ENCODE results near the gene GTF3C5.

GTF3C5 gene

DNA sequence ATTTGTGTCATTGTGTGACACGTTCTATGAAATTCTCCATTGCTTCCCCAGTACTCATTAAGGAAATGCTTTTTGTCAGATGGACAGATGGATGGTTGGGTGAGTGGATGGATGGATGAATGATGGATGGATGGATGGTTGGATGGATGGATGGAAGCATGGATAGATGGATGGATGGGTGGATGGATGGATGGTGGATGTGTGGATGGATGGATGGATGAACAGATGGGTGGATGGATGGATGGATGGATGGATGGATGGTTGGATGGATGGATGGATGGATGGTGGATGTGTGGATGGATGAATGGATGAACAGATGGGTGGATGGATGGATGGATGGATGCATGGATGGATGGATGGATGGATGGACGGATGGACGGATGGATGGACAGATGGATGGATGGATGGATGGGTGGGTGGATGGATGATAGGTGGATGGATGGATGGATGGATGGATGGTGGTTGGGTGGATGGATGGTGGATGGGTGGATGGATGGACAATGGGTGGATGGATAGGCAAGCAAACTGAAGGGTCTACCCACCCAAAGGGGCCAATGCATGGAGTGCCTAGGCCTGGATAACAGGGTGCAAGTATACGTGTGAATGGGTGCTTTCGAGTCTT is 24.0 kb upstream of the GTF3C5 start:
- H3K4me3 ChIP-seq (ENCODE audit: low read length in 2 of 2) = no peak overlapping the region
- H3K9ac ChIP-seq (ENCODE audit: low read length in 2 of 2) = no peak overlapping the region
- peaks cover 9 to 35% of the 10 kb centered on the region in 2 donors for H3K27me3 ChIP-seq (ENCODE audit: control insufficient read depth in 1 of 2, insufficient read depth in 2 of 2, low read length in 2 of 2)
- no peaks in the 10 kb centered on the region for H3K36me3 ChIP-seq (ENCODE audit: control insufficient read depth in 2 of 2, insufficient read depth in 2 of 2, low read length in 2 of 2)
- H3K9me3 ChIP-seq (ENCODE audit: control insufficient read depth in 2 of 2, low read length in 2 of 2) = peaks cover 0 to 3% of the 10 kb centered on the region in 2 donors
- H3K4me1 ChIP-seq (ENCODE audit: control insufficient read depth, insufficient read depth, low read length) = no peaks in the 10 kb centered on the region
- H3K27ac ChIP-seq (ENCODE audit: low read length) = no peak overlapping the region

DNA sequence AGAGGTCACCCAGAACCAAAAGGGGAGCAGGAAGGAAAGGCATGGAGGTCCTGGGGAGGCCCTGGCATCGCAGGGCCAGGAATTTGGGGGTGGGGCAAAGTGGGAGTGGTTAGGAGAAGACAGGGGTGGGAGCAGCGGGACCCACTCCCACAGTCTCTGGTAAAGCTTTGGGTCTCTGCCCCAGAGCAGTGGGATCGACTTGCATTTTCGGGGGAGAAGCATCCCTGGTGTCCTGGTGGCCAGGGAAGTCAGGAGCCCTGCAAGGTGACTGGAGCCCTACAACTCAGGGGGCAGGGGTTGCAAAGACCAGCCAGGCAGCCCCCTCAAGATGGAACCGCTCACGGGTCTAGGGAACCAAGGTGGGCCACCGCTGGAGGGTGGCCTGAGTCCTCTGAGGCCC is 22.4 kb upstream of the GTF3C5 start:
- Histone ChIP-seq H3K4me3 (ENCODE audit: low read length in 2 of 2) (no peak overlapping the region), H3K36me3 (ENCODE audit: control insufficient read depth in 2 of 2, insufficient read depth in 2 of 2, low read length in 2 of 2) (no peaks in the 10 kb centered on the region), H3K27me3 (ENCODE audit: control insufficient read depth in 1 of 2, insufficient read depth in 2 of 2, low read length in 2 of 2) (peaks cover 5 to 26% of the 10 kb centered on the region in 2 donors), H3K9me3 (ENCODE audit: control insufficient read depth in 2 of 2, low read length in 2 of 2) (peaks cover 0 to 3% of the 10 kb centered on the region in 2 donors), H3K27ac (ENCODE audit: low read length) (no peak overlapping the region), H3K9ac (ENCODE audit: low read length in 2 of 2) (no peak overlapping the region), H3K4me1 (ENCODE audit: control insufficient read depth, insufficient read depth, low read length) (no peaks in the 10 kb centered on the region)

DNA sequence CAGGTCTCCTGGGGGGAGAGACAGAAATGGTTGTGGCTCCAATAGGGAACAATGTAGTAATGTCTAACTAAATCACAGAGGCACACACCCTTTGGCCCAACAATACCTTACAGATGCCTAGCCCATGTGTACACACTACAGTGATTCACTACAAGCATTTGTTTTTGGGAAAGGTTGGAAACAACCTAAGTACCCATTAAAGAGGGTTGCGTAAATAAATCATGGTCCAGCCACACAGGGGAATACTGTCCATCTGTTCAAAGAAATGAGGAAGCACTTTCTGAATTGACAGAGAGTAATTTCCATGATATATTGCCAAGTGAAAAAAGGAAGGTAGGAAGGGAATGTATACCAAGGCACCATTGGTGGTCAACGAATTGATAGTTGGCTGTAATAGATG is 22.0 kb upstream of the GTF3C5 start:
- H3K9me3 ChIP-seq (ENCODE audit: control insufficient read depth in 2 of 2, low read length in 2 of 2) = peaks cover 0 to 3% of the 10 kb centered on the region in 2 donors
- H3K9ac ChIP-seq (ENCODE audit: low read length in 2 of 2) = no peak overlapping the region
- H3K4me1 ChIP-seq (ENCODE audit: control insufficient read depth, insufficient read depth, low read length) = no peaks in the 10 kb centered on the region
- H3K4me3 ChIP-seq (ENCODE audit: low read length in 2 of 2) = no peak overlapping the region
- H3K27ac ChIP-seq (ENCODE audit: low read length) = no peak overlapping the region
- H3K27me3 ChIP-seq (ENCODE audit: control insufficient read depth in 1 of 2, insufficient read depth in 2 of 2, low read length in 2 of 2) = peaks cover 5 to 23% of the 10 kb centered on the region in 2 donors
- no peaks in the 10 kb centered on the region for H3K36me3 ChIP-seq (ENCODE audit: control insufficient read depth in 2 of 2, insufficient read depth in 2 of 2, low read length in 2 of 2)

DNA sequence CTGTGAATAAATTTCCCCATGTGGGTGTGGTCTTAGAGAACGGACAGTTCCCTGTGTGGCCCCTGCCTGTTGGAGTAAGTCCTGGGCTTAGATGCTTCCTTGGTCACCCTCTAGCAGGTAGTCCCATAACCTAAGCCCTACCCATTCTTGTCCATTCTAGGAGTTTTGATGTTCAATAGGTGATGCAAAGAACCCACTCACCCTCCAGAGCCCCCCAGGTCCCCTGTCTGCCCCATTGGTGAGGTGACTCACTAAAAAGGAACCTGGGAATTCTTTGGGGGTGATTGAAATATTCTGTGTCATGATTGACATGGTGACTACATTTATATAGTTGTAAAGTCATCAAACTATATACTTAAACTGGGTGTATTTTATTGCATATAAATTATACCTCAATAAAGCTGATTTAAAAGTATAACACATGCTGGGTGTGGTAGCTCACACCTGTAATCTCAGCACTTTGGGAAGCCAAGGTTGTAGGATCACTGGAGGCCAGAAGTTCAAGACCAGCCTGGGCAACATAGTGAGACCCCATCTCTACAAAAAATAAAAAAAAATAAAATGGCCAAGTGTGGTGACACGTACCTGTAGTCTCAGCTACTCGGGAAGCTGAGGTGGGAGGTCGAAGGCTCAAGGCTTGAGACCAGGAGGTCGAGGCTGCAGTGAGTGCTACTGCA is 20.8 kb upstream of the GTF3C5 start:
- no peaks in the 10 kb centered on the region for H3K36me3 ChIP-seq (ENCODE audit: control insufficient read depth in 2 of 2, insufficient read depth in 2 of 2, low read length in 2 of 2)
- no peak overlapping the region for H3K4me3 ChIP-seq (ENCODE audit: low read length in 2 of 2)
- no peak overlapping the region for H3K27ac ChIP-seq (ENCODE audit: low read length)
- H3K9me3 ChIP-seq (ENCODE audit: control insufficient read depth in 2 of 2, low read length in 2 of 2) = peaks cover 0 to 10% of the 10 kb centered on the region in 2 donors
- no peaks in the 10 kb centered on the region for H3K4me1 ChIP-seq (ENCODE audit: control insufficient read depth, insufficient read depth, low read length)
- H3K9ac ChIP-seq (ENCODE audit: low read length in 2 of 2) = no peak overlapping the region
- peaks cover 5 to 19% of the 10 kb centered on the region in 2 donors for H3K27me3 ChIP-seq (ENCODE audit: control insufficient read depth in 1 of 2, insufficient read depth in 2 of 2, low read length in 2 of 2)

DNA sequence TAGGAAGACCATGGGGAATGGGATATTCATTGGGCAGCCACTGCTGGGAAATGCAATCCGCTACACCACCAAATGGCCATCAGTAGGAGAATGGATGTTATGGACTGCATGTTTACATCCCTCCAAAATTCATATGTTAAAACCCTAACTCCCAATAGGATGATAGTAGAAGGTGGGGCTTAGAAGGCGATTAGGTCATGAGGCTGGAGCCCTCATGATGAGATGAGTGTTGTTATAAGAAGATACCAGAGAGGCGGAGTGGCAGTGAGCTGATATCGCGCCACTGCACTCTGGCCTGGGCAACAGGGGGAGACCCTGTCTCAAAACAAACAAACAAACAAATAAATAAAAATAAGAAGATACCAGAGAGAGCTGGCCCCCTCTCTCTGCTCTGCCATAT is 16.1 kb upstream of the GTF3C5 start:
- no peaks in the 10 kb centered on the region for H3K36me3 ChIP-seq (ENCODE audit: control insufficient read depth in 2 of 2, insufficient read depth in 2 of 2, low read length in 2 of 2)
- H3K27me3 ChIP-seq (ENCODE audit: control insufficient read depth in 1 of 2, insufficient read depth in 2 of 2, low read length in 2 of 2) = peaks cover 0 to 3% of the 10 kb centered on the region in 2 donors
- peaks cover 4 to 10% of the 10 kb centered on the region in 2 donors for H3K9me3 ChIP-seq (ENCODE audit: control insufficient read depth in 2 of 2, low read length in 2 of 2)
- no peak overlapping the region for H3K4me3 ChIP-seq (ENCODE audit: low read length in 2 of 2)
- no peaks in the 10 kb centered on the region for H3K4me1 ChIP-seq (ENCODE audit: control insufficient read depth, insufficient read depth, low read length)
- H3K27ac ChIP-seq (ENCODE audit: low read length) = no peak overlapping the region
- H3K9ac ChIP-seq (ENCODE audit: low read length in 2 of 2) = no peak overlapping the region

DNA sequence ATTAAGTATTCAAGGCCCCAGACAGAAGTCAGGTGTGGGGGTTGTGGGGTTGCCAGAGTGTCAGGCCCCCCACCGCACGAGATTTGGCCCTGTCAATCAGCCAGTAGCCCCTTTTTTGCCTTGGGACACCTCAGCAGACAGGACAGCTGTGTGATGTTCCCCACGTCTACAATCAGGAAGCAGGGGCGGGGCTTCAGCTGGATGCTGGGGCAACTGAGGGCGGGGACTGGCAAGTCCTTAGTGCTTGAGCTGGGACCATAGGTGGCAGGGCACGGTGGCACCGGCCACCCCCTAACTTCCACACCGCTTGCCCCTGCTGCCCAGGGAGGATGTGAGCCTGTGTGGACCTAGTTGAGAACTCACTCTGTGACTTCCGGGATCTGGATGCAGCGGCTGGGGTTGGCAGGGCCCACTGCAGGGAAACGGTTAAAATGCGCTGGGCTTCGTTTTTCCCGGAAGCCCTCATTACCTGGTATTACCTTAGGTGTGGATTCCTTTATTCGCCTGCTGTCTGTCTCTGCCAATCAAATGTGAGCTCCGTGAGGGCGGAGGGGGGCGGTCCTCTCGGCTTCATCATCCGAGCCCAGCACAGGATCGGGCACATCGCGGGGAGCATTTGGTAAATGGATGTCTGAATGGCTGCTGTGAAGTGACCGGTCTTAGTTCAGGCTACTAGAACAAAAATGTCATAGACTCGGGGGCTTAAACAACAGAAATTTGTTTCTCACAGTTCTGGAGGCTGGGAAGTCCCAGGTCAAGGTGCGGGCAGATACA is 7.5 kb upstream of the GTF3C5 start:
- Histone ChIP-seq H3K4me3 (ENCODE audit: low read length in 2 of 2) (no peak overlapping the region), H3K9ac (ENCODE audit: low read length in 2 of 2) (no peak overlapping the region), H3K4me1 (ENCODE audit: control insufficient read depth, insufficient read depth, low read length) (no peaks in the 10 kb centered on the region), H3K9me3 (ENCODE audit: control insufficient read depth in 2 of 2, low read length in 2 of 2) (no peaks in the 10 kb centered on the region), H3K27ac (ENCODE audit: low read length) (no peak overlapping the region), H3K36me3 (ENCODE audit: control insufficient read depth in 2 of 2, insufficient read depth in 2 of 2, low read length in 2 of 2) (no peaks in the 10 kb centered on the region), H3K27me3 (ENCODE audit: control insufficient read depth in 1 of 2, insufficient read depth in 2 of 2, low read length in 2 of 2) (no peaks in the 10 kb centered on the region)

DNA sequence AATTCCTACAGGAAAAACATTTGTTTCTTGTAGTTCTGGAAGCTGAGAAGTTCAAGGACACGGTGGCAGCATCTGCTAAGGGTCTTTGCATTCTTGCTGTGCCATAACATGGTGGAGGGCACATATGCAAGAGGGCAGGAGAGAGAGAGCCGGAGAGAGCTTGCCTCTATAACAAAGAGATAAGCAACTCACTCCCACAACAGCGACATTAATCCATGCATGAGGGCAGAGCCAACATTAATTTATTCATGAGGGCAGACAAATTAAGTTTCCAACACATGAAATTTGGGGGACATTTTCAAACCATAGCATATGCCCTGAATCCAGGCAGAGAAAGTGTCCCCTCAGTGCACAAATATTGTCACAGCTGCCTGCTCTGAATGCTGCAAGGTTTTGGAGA is 4.4 kb upstream of the GTF3C5 start:
- H3K4me1 ChIP-seq (ENCODE audit: control insufficient read depth, insufficient read depth, low read length) = peaks cover 17% of the 10 kb centered on the region
- H3K9ac ChIP-seq (ENCODE audit: low read length in 2 of 2) = no peak overlapping the region
- no peaks in the 10 kb centered on the region for H3K27me3 ChIP-seq (ENCODE audit: control insufficient read depth in 1 of 2, insufficient read depth in 2 of 2, low read length in 2 of 2)
- no peak overlapping the region for H3K27ac ChIP-seq (ENCODE audit: low read length)
- no peak overlapping the region for H3K4me3 ChIP-seq (ENCODE audit: low read length in 2 of 2)
- no peaks in the 10 kb centered on the region for H3K36me3 ChIP-seq (ENCODE audit: control insufficient read depth in 2 of 2, insufficient read depth in 2 of 2, low read length in 2 of 2)
- no peaks in the 10 kb centered on the region for H3K9me3 ChIP-seq (ENCODE audit: control insufficient read depth in 2 of 2, low read length in 2 of 2)

DNA sequence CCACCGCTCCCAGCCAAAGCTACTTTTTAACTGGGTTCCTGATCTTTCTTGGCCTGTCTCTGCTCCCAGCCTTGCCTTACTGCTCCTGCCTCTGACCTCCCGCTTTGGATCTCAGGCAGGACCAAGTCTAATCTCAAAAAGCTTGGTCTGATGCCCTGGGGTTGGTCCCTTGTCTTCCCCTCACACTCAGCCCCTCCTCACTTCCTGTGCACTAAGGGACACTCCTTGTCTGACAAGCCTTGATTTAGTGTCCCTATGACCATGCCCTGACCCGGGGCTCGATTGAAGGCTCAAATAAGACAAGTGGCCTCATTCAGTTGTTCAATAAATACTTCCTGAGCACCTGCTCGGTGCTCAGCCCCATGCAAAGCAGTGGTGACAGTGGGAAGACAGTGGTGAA is 3.7 kb upstream of the GTF3C5 start:
- no peaks in the 10 kb centered on the region for H3K9me3 ChIP-seq (ENCODE audit: control insufficient read depth in 2 of 2, low read length in 2 of 2)
- no peaks in the 10 kb centered on the region for H3K36me3 ChIP-seq (ENCODE audit: control insufficient read depth in 2 of 2, insufficient read depth in 2 of 2, low read length in 2 of 2)
- no peaks in the 10 kb centered on the region for H3K27me3 ChIP-seq (ENCODE audit: control insufficient read depth in 1 of 2, insufficient read depth in 2 of 2, low read length in 2 of 2)
- no peak overlapping the region for H3K9ac ChIP-seq (ENCODE audit: low read length in 2 of 2)
- peaks cover 24% of the 10 kb centered on the region for H3K4me1 ChIP-seq (ENCODE audit: control insufficient read depth, insufficient read depth, low read length)
- H3K4me3 ChIP-seq (ENCODE audit: low read length in 2 of 2) = no peak overlapping the region
- H3K27ac ChIP-seq (ENCODE audit: low read length) = no peak overlapping the region

DNA sequence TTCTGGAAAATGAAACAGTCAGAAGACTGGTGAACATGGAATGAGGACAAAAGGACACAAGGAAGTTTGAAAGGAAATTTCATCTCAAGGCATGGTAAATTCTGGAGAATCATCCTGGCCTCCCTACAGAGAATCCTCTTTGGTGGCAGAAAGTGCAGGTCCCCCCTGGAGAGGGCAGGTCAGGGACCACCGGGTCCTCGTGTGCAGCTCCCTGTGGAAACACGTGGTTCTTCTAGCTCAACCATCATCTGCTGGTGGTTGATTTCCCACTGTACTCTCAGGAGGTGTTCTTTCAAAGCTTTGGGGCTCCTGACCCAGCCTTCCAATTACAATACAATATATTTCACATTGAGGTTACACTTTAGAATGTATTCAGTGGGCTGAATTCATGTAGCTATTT is 2.6 kb upstream of the GTF3C5 start:
- Histone ChIP-seq H3K27me3 (ENCODE audit: control insufficient read depth in 1 of 2, insufficient read depth in 2 of 2, low read length in 2 of 2) (no peaks in the 10 kb centered on the region), H3K9ac (ENCODE audit: low read length in 2 of 2) (no peak overlapping the region), H3K4me3 (ENCODE audit: low read length in 2 of 2) (no peak overlapping the region), H3K27ac (ENCODE audit: low read length) (no peak overlapping the region), H3K36me3 (ENCODE audit: control insufficient read depth in 2 of 2, insufficient read depth in 2 of 2, low read length in 2 of 2) (peaks cover 0 to 3% of the 10 kb centered on the region in 2 donors), H3K9me3 (ENCODE audit: control insufficient read depth in 2 of 2, low read length in 2 of 2) (no peaks in the 10 kb centered on the region), H3K4me1 (ENCODE audit: control insufficient read depth, insufficient read depth, low read length) (peaks cover 31% of the 10 kb centered on the region)

DNA sequence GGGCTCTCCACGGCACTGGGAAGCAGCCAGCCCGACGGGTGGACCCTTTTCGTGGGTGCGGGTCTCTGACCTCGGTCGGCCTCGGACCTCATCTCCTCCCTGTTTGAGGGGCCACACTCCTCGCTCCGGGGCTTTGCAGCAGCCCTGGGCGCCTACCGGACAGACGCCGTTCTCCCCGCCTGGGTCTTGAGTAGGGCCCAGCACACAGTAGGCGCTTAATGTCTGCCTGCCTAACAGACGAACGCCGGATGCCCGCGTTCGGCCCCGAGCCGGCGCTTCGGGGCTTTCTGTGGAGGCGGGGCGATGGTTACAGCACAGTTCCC is 842 bp upstream of the GTF3C5 start:
- peaks cover 0 to 4% of the 10 kb centered on the region in 2 donors for H3K36me3 ChIP-seq (ENCODE audit: control insufficient read depth in 2 of 2, insufficient read depth in 2 of 2, low read length in 2 of 2)
- H3K27me3 ChIP-seq (ENCODE audit: control insufficient read depth in 1 of 2, insufficient read depth in 2 of 2, low read length in 2 of 2) = no peaks in the 10 kb centered on the region
- peaks cover 35% of the 10 kb centered on the region for H3K4me1 ChIP-seq (ENCODE audit: control insufficient read depth, insufficient read depth, low read length)
- H3K9ac ChIP-seq (ENCODE audit: low read length in 2 of 2) = peak overlapping the region; percentile 91 to 93
- H3K27ac ChIP-seq (ENCODE audit: low read length) = peak overlapping the region; percentile 77
- H3K9me3 ChIP-seq (ENCODE audit: control insufficient read depth in 2 of 2, low read length in 2 of 2) = no peaks in the 10 kb centered on the region
- peak overlapping the region; percentile 80 to 97 for H3K4me3 ChIP-seq (ENCODE audit: low read length in 2 of 2)

DNA sequence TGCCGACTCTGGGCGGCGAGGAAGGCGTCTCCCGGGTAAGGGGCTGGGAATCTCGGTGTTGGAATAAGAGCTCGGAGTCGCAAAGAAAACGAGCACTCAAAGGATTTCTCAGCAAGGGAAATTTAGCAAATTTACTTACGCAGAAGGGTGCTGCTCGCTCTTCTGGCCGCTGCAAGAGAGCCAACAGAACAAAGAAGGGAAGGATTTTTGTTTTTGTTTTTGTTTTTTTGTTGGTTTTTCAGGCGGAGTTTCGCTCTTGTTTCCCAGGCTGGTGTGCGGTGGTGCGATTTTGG is 279 bp downstream of the GTF3C5 start:
- H3K27me3 ChIP-seq (ENCODE audit: control insufficient read depth in 1 of 2, insufficient read depth in 2 of 2, low read length in 2 of 2) = no peaks in the 10 kb centered on the region
- peaks cover 0 to 4% of the 10 kb centered on the region in 2 donors for H3K36me3 ChIP-seq (ENCODE audit: control insufficient read depth in 2 of 2, insufficient read depth in 2 of 2, low read length in 2 of 2)
- H3K9me3 ChIP-seq (ENCODE audit: control insufficient read depth in 2 of 2, low read length in 2 of 2) = no peaks in the 10 kb centered on the region
- H3K9ac ChIP-seq (ENCODE audit: low read length in 2 of 2) = peak overlapping the region; percentile 89 to 94
- H3K4me1 ChIP-seq (ENCODE audit: control insufficient read depth, insufficient read depth, low read length) = peaks cover 37% of the 10 kb centered on the region
- H3K4me3 ChIP-seq (ENCODE audit: low read length in 2 of 2) = peak overlapping the region; percentile 81 to 97
- peak overlapping the region; percentile 77 for H3K27ac ChIP-seq (ENCODE audit: low read length)

Measured in stomach smooth muscle (tissue), 2 donors.